H1 (cell line): ENCODE data around the gene ZWILCH. TPM values are rescaled to one million over a fixed set of nuclear protein-coding genes. Genes with fewer than 3 reads are reported as not detected.

ENCODE experiments used
- CTCF ChIA-PET: fragments of 300-600 bp; sonication (Branson Sonifier 250); formaldehyde crosslinking; loops from one replicate; lab custom pipeline; 2021; ENCODE audit not compliant: partially characterized antibody; lab: Charles Lee
- POLR2A ChIA-PET: fragments of 300-600 bp; sonication (Branson Sonifier 250); formaldehyde crosslinking; loops from one replicate; lab custom pipeline; 2021; ENCODE audit warnings: inconsistent platforms; ENCODE audit not compliant: partially characterized antibody; lab: Charles Lee
- DNase-seq, 2 experiments: peaks; one replicate each; pipeline versions ENCODE4 v3.0.0 to v3.0.0-alpha.2; 2010 to 2022; ENCODE audit warnings: low spot score in 2 of 2, low read depth in 1 of 2, mixed read lengths in 1 of 2
- FAIRE-seq: peaks from 2 replicates; lab custom pipeline; 2011; peaks lifted over from hg19 to GRCh38; lab: Jason Lieb, UNC
- H2AFZ ChIP-seq: 2 replicates; pipeline ENCODE4 v1.8.1; 2012; ENCODE audit warnings: low read length, inconsistent platforms
- H2AK5ac ChIP-seq: 2 replicates; pipeline ENCODE4 v1.6.1; 2013; ENCODE audit warnings: low read depth, low read length
- H2BK120ac ChIP-seq: replicated peaks from 2 replicates; pipeline ENCODE3; 2013; ENCODE audit warnings: low read depth, low read length, inconsistent platforms
- H2BK12ac ChIP-seq: 2 replicates; pipeline ENCODE4 v1.6.1; 2013; ENCODE audit warnings: low read depth, low read length
- H2BK15ac ChIP-seq: 2 replicates; pipeline ENCODE4 v1.6.1; 2013; ENCODE audit warnings: low read length
- H2BK20ac ChIP-seq: 2 replicates; pipeline ENCODE4 v1.6.1; 2013; ENCODE audit warnings: low read length
- H2BK5ac ChIP-seq: 2 replicates; pipeline ENCODE4 v1.6.1; 2013; ENCODE audit warnings: low read depth, low read length
- H3K14ac ChIP-seq: 2 replicates; pipeline ENCODE4 v1.6.1; 2013; ENCODE audit warnings: inconsistent platforms; ENCODE audit not compliant: insufficient read length
- H3K18ac ChIP-seq: 2 replicates; pipeline ENCODE4 v1.6.1; 2013; ENCODE audit warnings: low read length; ENCODE audit errors: extremely low read depth
- H3K23ac ChIP-seq: 2 replicates; pipeline ENCODE4 v1.6.1; 2013; ENCODE audit warnings: inconsistent platforms; ENCODE audit not compliant: insufficient read length
- H3K23me2 ChIP-seq: 2 replicates; pipeline ENCODE4 v1.6.1; 2013; ENCODE audit warnings: low read depth, low read length
- H3K27ac ChIP-seq: 2 replicates; pipeline ENCODE4 v1.6.1; 2011; ENCODE audit warnings: low read depth, low read length, inconsistent platforms
- H3K27me3 ChIP-seq, 4 experiments: replicated peaks in 1 of 4; 1 replicate in 1 of 4; 2 replicates in 3 of 4; pipeline versions ENCODE4 v1.6.1 to v1.8.1; 2011 to 2013; ENCODE audit warnings: low read length in 3 of 4, mild to moderate bottlenecking in 3 of 4, inconsistent platforms in 2 of 4, mixed read lengths in 2 of 4, moderate library complexity in 1 of 4; ENCODE audit not compliant: control insufficient read depth in 3 of 4, insufficient read depth in 3 of 4; ENCODE audit errors: extremely low read depth in 1 of 4
- H3K36me3 ChIP-seq, 4 experiments: 2 replicates each; pipeline versions ENCODE4 v1.6.1 to v1.8.1; 2011 to 2013; ENCODE audit warnings: mild to moderate bottlenecking in 4 of 4, low read length in 3 of 4, moderate library complexity in 2 of 4, control low read depth in 1 of 4, inconsistent platforms in 1 of 4; ENCODE audit not compliant: insufficient read depth in 4 of 4, control insufficient read depth in 2 of 4
- H3K4ac ChIP-seq: replicated peaks from 2 replicates; pipeline ENCODE3; 2013; ENCODE audit warnings: low read length, low read depth, mixed read lengths, inconsistent platforms; ENCODE audit not compliant: insufficient read length
- H3K4me1 ChIP-seq, 4 experiments: replicated peaks in 1 of 4; 1 replicate in 1 of 4; 2 replicates in 3 of 4; pipeline versions ENCODE4 v1.6.1 to v1.8.1; 2011 to 2013; ENCODE audit warnings: low read length in 3 of 4, inconsistent platforms in 2 of 4, mixed read lengths in 1 of 4; ENCODE audit not compliant: insufficient read depth in 4 of 4, control insufficient read depth in 3 of 4
- H3K4me2 ChIP-seq, 2 experiments: 2 replicates each; pipeline versions ENCODE4 v1.6.1 to v1.8.1; 2011 to 2013; ENCODE audit warnings: low read depth in 2 of 2, low read length in 2 of 2, control low read depth in 1 of 2, inconsistent platforms in 1 of 2, mild to moderate bottlenecking in 1 of 2; ENCODE audit not compliant: insufficient read depth in 1 of 2
- H3K4me3 ChIP-seq, 4 experiments: fragments of 200-600, 300-600 bp in 1 of 4; sonication (generic), shearing (Covaris generic), sonication (Bioruptor Twin) in 1 of 4; 2 replicates each; pipeline versions ENCODE4 v1.5.1 to v1.8.1; 2011 to 2016; ENCODE audit warnings: low read length in 4 of 4, low read depth in 3 of 4, control low read depth in 2 of 4, inconsistent platforms in 2 of 4, mild to moderate bottlenecking in 2 of 4, mixed read lengths in 1 of 4, moderate library complexity in 1 of 4; ENCODE audit not compliant: insufficient read depth in 2 of 4; ENCODE audit errors: extremely low read depth in 1 of 4
- H3K56ac ChIP-seq: replicated peaks from 2 replicates; pipeline ENCODE3; 2013; ENCODE audit warnings: low read depth, mild to moderate bottlenecking, mixed read lengths, low read length, inconsistent platforms; ENCODE audit not compliant: insufficient read length
- H3K79me1 ChIP-seq: 2 replicates; pipeline ENCODE4 v1.6.1; 2013; ENCODE audit warnings: low read depth, low read length, control low read depth
- H3K79me2 ChIP-seq, 2 experiments: 2 replicates each; pipeline versions ENCODE4 v1.6.1 to v1.8.1; 2012 to 2013; ENCODE audit warnings: low read length in 2 of 2, mild to moderate bottlenecking in 2 of 2, inconsistent platforms in 1 of 2; ENCODE audit not compliant: insufficient read depth in 2 of 2, control insufficient read depth in 1 of 2
- H3K9ac ChIP-seq, 4 experiments: replicated peaks in 1 of 4; 1 replicate in 1 of 4; 2 replicates in 3 of 4; pipeline versions ENCODE4 v1.6.1 to v1.8.1; 2011 to 2013; ENCODE audit warnings: low read depth in 3 of 4, low read length in 3 of 4, control low read depth in 2 of 4, mild to moderate bottlenecking in 2 of 4, moderate library complexity in 2 of 4, inconsistent platforms in 1 of 4; ENCODE audit errors: extremely low read depth in 1 of 4
- H3K9me3 ChIP-seq, 2 experiments: 2 replicates each; pipeline versions ENCODE4 v1.6.1 to v1.8.1; 2012 to 2013; ENCODE audit warnings: mild to moderate bottlenecking in 2 of 2, moderate library complexity in 2 of 2, control low read depth in 1 of 2, inconsistent platforms in 1 of 2, low read depth in 1 of 2, low read length in 1 of 2, mixed read lengths in 1 of 2; ENCODE audit not compliant: insufficient read depth in 2 of 2
- H4K20me1 ChIP-seq, 2 experiments: replicated peaks in 1 of 2; 2 replicates each; pipeline versions ENCODE3 to v1.8.1; 2011 to 2013; ENCODE audit warnings: inconsistent platforms in 2 of 2, low read length in 2 of 2, mild to moderate bottlenecking in 1 of 2; ENCODE audit not compliant: insufficient read depth in 2 of 2, control insufficient read depth in 1 of 2
- H4K5ac ChIP-seq: 2 replicates; pipeline ENCODE4 v1.6.1; 2013; ENCODE audit warnings: low read length, low read depth, mixed read lengths, inconsistent platforms; ENCODE audit not compliant: insufficient read length
- H4K8ac ChIP-seq: 2 replicates; pipeline ENCODE4 v1.8.0; 2013; ENCODE audit warnings: mild to moderate bottlenecking, moderate library complexity, low read length, inconsistent platforms; ENCODE audit not compliant: insufficient read depth; ENCODE audit errors: extremely low read depth
- H4K91ac ChIP-seq: replicated peaks from 2 replicates; pipeline ENCODE3; 2013; ENCODE audit warnings: low read length, mixed read lengths, inconsistent platforms; ENCODE audit not compliant: insufficient read length
- BCL11A ChIP-seq, 2 experiments: IDR thresholded peaks; one replicate each; pipeline ENCODE4 v1.6.1; 2011; ENCODE audit warnings: low read depth in 2 of 2, low read length in 2 of 2, mild to moderate bottlenecking in 2 of 2
- BRCA1 ChIP-seq: IDR thresholded peaks from 2 replicates; pipeline ENCODE4 v1.6.1; 2012; ENCODE audit warnings: low read depth, low read length, improper control_type of control experiment
- CEBPB ChIP-seq: IDR thresholded peaks from 2 replicates; pipeline ENCODE4 v1.6.1; 2012; ENCODE audit warnings: low read depth, low read length
- CHD2 ChIP-seq: IDR thresholded peaks from 2 replicates; pipeline ENCODE4 v1.6.1; 2012; ENCODE audit warnings: low read length, improper control_type of control experiment
- EZH2 ChIP-seq: fragments of 200-600 bp; sonication (generic); IDR thresholded peaks from 2 replicates; pipeline ENCODE4 v1.7.1; 2012; ENCODE audit warnings: low read depth, mild to moderate bottlenecking, moderate library complexity, low read length, inconsistent platforms; ENCODE audit not compliant: severe bottlenecking
- HDAC6 ChIP-seq: IDR thresholded peaks from one replicate; pipeline ENCODE4 v1.7.1; 2012; ENCODE audit warnings: low read depth, mild to moderate bottlenecking, inconsistent platforms, low read length, moderate library complexity
- JUND ChIP-seq: IDR thresholded peaks from 2 replicates; pipeline ENCODE4 v1.6.1; 2011; ENCODE audit warnings: mild to moderate bottlenecking, improper control_type of control experiment, low read length
- RNF2 ChIP-seq: fragments of 200-900, 300-1000 bp; sonication (generic); IDR thresholded peaks from 2 replicates; pipeline ENCODE4 v1.7.1; 2016; ENCODE audit warnings: borderline replicate concordance, low read depth, mild to moderate bottlenecking, antibody characterized with exemption, low read length; ENCODE audit not compliant: poor library complexity, severe bottlenecking; ENCODE audit errors: missing control alignments
- RXRA ChIP-seq: IDR thresholded peaks from 2 replicates; pipeline ENCODE4 v1.6.1; 2011; ENCODE audit warnings: low read depth, mild to moderate bottlenecking, low read length, moderate library complexity; ENCODE audit not compliant: insufficient read depth
- SIN3A ChIP-seq, 2 experiments: IDR thresholded peaks in 1 of 2; conservative IDR thresholded peaks in 1 of 2; 2 replicates each; pipeline ENCODE4 v1.6.1; 2011 to 2012; ENCODE audit warnings: low read length in 2 of 2, improper control_type of control experiment in 1 of 2, low read depth in 1 of 2, mild to moderate bottlenecking in 1 of 2
- SP4 ChIP-seq: IDR thresholded peaks from 2 replicates; pipeline ENCODE4 v1.6.1; 2012; ENCODE audit warnings: low read length, inconsistent platforms
- TAF1 ChIP-seq: IDR thresholded peaks from 2 replicates; pipeline ENCODE4 v1.6.1; 2011; ENCODE audit warnings: mild to moderate bottlenecking, low read depth, low read length
- WGBS, 2 experiments: shearing (Covaris generic) in 1 of 2; methylation state at CpG; one replicate each; pipeline versions ENCODE4 v1.1.6 to v1.1.7; 2013 to 2015; ENCODE audit warnings: low lambda C conversion rate in 2 of 2, mixed read lengths in 2 of 2, inconsistent platforms in 1 of 2, low coverage in 1 of 2, missing lambda C conversion rate in 1 of 2; ENCODE audit not compliant: insufficient replicate concordance in 2 of 2, insufficient coverage in 1 of 2, insufficient read length in 1 of 2; ENCODE audit errors: extremely low coverage in 1 of 2, missing lambda C conversion rate in 1 of 2; 5-methylcytosine and 5-hydroxymethylcytosine counted together
- polyA plus RNA-seq, 7 experiments: library from polyadenylated mRNA; depleted of rRNA in 3 of 7; stranded (reverse) in 5 of 7; unstranded in 2 of 7; fragments of >200 nt in 5 of 7; fragments of 200-250 nt in 2 of 7; gene quantifications; 1 replicate in 5 of 7; 2 replicates in 1 of 7; 4 replicates in 1 of 7; pipeline versions ENCODE4 v1.2.1 to v1.2.3, GENCODE V29; 2011 to 2013; ENCODE audit warnings: missing spikeins in 2 of 7, mixed read lengths in 2 of 7
- total RNA-seq: library from RNA; stranded (reverse); fragmentation: NEBNext Ultra II Directional; extraction: Animal tissue kit (Norgen Biotek cat#: 25700); gene quantifications from 2 replicates; pipeline ENCODE4 v1.2.1, GENCODE V29; 2021

Gene ZWILCH
- total and polyA plus RNA-seq, 2 of the 8 experiments (the other 6 are each of a cell fraction or from before 2014, with no cell fraction given): 18.1 to 61.5 TPM

DNA sequence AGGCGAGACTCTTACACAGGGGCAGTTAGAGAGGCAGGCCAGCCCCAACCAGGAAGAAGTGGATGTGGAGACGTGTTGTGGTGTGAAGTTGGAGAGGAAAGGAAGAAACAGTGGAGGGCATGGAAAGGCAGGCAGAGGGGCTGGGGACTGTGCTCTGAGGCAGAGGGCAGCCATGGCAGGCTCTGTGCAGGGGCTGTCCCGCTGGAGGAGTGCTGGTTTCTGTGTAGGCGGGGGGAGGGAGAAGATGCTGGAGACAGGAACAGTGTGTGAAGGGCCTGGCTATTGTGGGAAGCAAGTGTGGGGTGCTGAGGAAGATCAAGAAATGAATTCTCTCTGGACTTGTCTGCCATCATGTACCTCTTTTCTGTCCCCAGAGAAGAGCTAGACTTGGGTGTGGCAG, 28.6 kb upstream of the ZWILCH start:
- Histone ChIP-seq H2AK5ac (0 out of 2 replicates have a peak overlapping the region, but pooled peaks have one; percentile 79), H3K79me2 (peaks cover 0 to 24% of the 10 kb centered on the region in 2 experiments; a peak in 1 of 4 replicates), H3K14ac (no peak overlapping the region), H2BK20ac (no peak overlapping the region), H3K4ac (no peak overlapping the region), H3K79me1 (peaks cover 3% of the 10 kb centered on the region; the same call in 1 of the 2 replicates), H3K18ac (peak overlapping the region; percentile 17; the same call in 1 of the 2 replicates), H3K23me2 (no peaks in the 10 kb centered on the region), H4K8ac (no peak overlapping the region), H4K20me1 (peaks cover 0 to 3% of the 10 kb centered on the region in 2 experiments), H3K9ac (no peak overlapping the region), H3K4me1 (peaks cover 17 to 49% (median 36%) of the 10 kb centered on the region in 4 experiments), H3K36me3 (peaks cover 0 to 5% (median under 1%) of the 10 kb centered on the region in 4 experiments; a peak in 2 of 8 replicates), H3K27me3 (no peaks in the 10 kb centered on the region), H2BK120ac (no peak overlapping the region), H3K4me2 (no peak overlapping the region), H2AFZ (no peak overlapping the region), H3K27ac (peak overlapping the region; percentile 37; the same call in 1 of the 2 replicates), H3K56ac (no peak overlapping the region), H4K5ac (no peak overlapping the region), H3K4me3 (no peak overlapping the region), H2BK12ac (peak overlapping the region; percentile 6; the same call in 1 of the 2 replicates), H3K9me3 (no peaks in the 10 kb centered on the region), H2BK5ac (peak overlapping the region; percentile 71), H4K91ac (peak overlapping the region; percentile 54), H3K23ac (no peak overlapping the region), H2BK15ac (0 out of 2 replicates have a peak overlapping the region, but pooled peaks have one; percentile 75)
- ChIA-PET POLR2A (interaction anchor here (0.9 to 2.9 kb wide), 5 partner anchors 8 to 24 kb away, joined by 3 to 9 read pairs (median 3); no protein-coding TSS in a partner anchor), CTCF (interaction anchor here (0.6 to 1.0 kb wide), 4 partner anchors 16 to 665 kb away, joined by 3 read pairs; partner anchors contain the start of gene SNAPC5)
- FAIRE-seq (no peak), DNase-seq (no peak)
- 81% methylated on average over 4 of the region's 4 CpGs; no CpG with 5 or more reads in 1 of the 2 experiments for WGBS, 2 experiments
- TF ChIP-seq HDAC6: no peak
- no peak for TF ChIP-seq JUND
- no peak for TF ChIP-seq SP4
- TF ChIP-seq BCL11A (IDR thresholded peaks at IDR 0.05; ENCODE audit: low read depth in 2 of 2, low read length in 2 of 2): no peak
- TF ChIP-seq SIN3A (conservative IDR thresholded peaks at IDR 0.05 in 1 of 2, IDR thresholded peaks at IDR 0.05 in 1 of 2; ENCODE audit: low read depth in 1 of 2, low read length in 2 of 2): no peak
- TF ChIP-seq RNF2: no peak
- TF ChIP-seq TAF1: no peak
- TF ChIP-seq CHD2: no peak
- no peak for TF ChIP-seq CEBPB
- no peak for TF ChIP-seq EZH2
- no peak for TF ChIP-seq RXRA
- no peak for TF ChIP-seq BRCA1
